ENCODE measurements around the gene GPT2. TPM values are rescaled to one million over a fixed set of nuclear protein-coding genes. Genes with fewer than 3 reads are reported as not detected.

GPT2 gene
- total RNA-seq, 1 donor: 0.21 TPM

- Histone ChIP-seq H3K4me3 (ENCODE audit: low read length) (no peak overlapping the region), H3K27me3 (ENCODE audit: insufficient read depth, low read length) (no peaks in the 10 kb centered on the region), H3K9me3 (ENCODE audit: low read depth, low read length) (no peaks in the 10 kb centered on the region), H3K4me1 (ENCODE audit: insufficient read depth, low read length) (peaks cover 22% of the 10 kb centered on the region)
Observed at GRCh38 chr16:46976550-46976949, 92.4 kb downstream of the GPT2 start.

Other genes starting within 250 kb of the GPT2 start
- 51.4 TPM for gene VPS35, start 195.2 kb upstream of the GPT2 start, total RNA-seq
- gene ORC6, start 194.7 kb upstream of the GPT2 start, total RNA-seq: 2.4 TPM
- gene MYLK3, start 136.0 kb upstream of the GPT2 start, total RNA-seq: 0.10 TPM
- 30.4 TPM for gene C16orf87, start 53.2 kb upstream of the GPT2 start, total RNA-seq
- gene DNAJA2, start 89.3 kb downstream of the GPT2 start, total RNA-seq: 76.4 TPM